Activated CD4-positive, alpha-beta memory T cell treated with anti-CD3 and anti-CD28 coated beads for 36 hours (primary cell): Measurements from ENCODE around the gene MYNN. TPM values are rescaled to one million over a fixed set of nuclear protein-coding genes. Genes with fewer than 3 reads are reported as not detected.

Experiments
- CTCF ChIA-PET: fragments of 350-600 bp; sonication (Branson Sonifier 250); formaldehyde crosslinking; loops from one replicate; lab custom pipeline; 2021; ENCODE audit warnings: antibody characterized with exemption, inconsistent platforms; lab: Charles Lee
- POLR2A ChIA-PET: fragments of 350-600 bp; sonication (Branson Sonifier 250); formaldehyde crosslinking; loops from one replicate; lab custom pipeline; 2021; ENCODE audit warnings: antibody characterized with exemption; lab: Charles Lee
- DNase-seq: peaks from one replicate; pipeline ENCODE4 v3.0.0-alpha.2; 2020
- H3K27ac Mint-ChIP-seq: one replicate; pipeline ENCODE4 v1.8.0; 2021; ENCODE audit warnings: mixed read lengths
- H3K27me3 Mint-ChIP-seq: one replicate; pipeline ENCODE4 v1.8.0; 2021; ENCODE audit warnings: mixed read lengths
- H3K36me3 Mint-ChIP-seq: one replicate; pipeline ENCODE4 v1.8.0; 2021; ENCODE audit warnings: mixed read lengths
- H3K4me1 Mint-ChIP-seq: one replicate; pipeline ENCODE4 v1.8.0; 2021; ENCODE audit warnings: low read depth, mixed read lengths
- H3K4me3 Mint-ChIP-seq: one replicate; pipeline ENCODE4 v1.8.0; 2021; ENCODE audit warnings: mild to moderate bottlenecking, mixed read lengths
- H3K9me3 Mint-ChIP-seq: one replicate; pipeline ENCODE4 v1.8.0; 2021; ENCODE audit warnings: mixed read lengths
- intact Hi-C: fragments of 100-400 bp; cut with micrococcal nuclease; formaldehyde crosslinking; loops from one replicate; pipeline ENCODE4 v1.15.1; 2023
- total RNA-seq, 2 experiments: library from RNA; stranded (reverse); gene quantifications; one replicate each; pipeline ENCODE4 v1.2.3, GENCODE V29; 2021

The MYNN gene
- total RNA-seq, 2 experiments from 2014 or later = 12.8 to 14.0 TPM

- ChIA-PET POLR2A (interaction anchor here (1.5 kb wide), 1 partner anchor 49 kb away, joined by 4 read pairs; no protein-coding TSS in a partner anchor), CTCF (interaction anchor here (1.2 kb wide), 1 partner anchor 49 kb away, joined by 3 read pairs; no protein-coding TSS in a partner anchor)
- Mint-ChIP-seq H3K27me3 (peaks cover 2% of the 10 kb centered on the region), H3K9me3 (peaks cover 10% of the 10 kb centered on the region), H3K4me1 (peaks cover 19% of the 10 kb centered on the region), H3K36me3 (no peaks in the 10 kb centered on the region), H3K27ac (peak overlapping the region; percentile 43), H3K4me3 (peak overlapping the region; percentile 75)
- no peak for DNase-seq
- intact Hi-C loops = loop anchor here (1.0 to 5.0 kb wide), 5 partner anchors 41 to 544 kb away; partner anchors contain the start of genes SKIL and TERC
Measured at GRCh38 chr3:169813278-169813677, 40.1 kb downstream of the MYNN start.

- POLR2A ChIA-PET = interaction anchor here (1.5 kb wide), 1 partner anchor 50 kb away, joined by 4 read pairs; no protein-coding TSS in a partner anchor
- Mint-ChIP-seq H3K27me3 (peaks cover 3% of the 10 kb centered on the region), H3K27ac (peak overlapping the region; percentile 43), H3K4me3 (peak overlapping the region; percentile 75), H3K36me3 (no peaks in the 10 kb centered on the region), H3K4me1 (peaks cover 19% of the 10 kb centered on the region), H3K9me3 (peaks cover 10% of the 10 kb centered on the region)
- intact Hi-C loops = loop anchor here (1.0 to 5.0 kb wide), 6 partner anchors 42 to 543 kb away; partner anchors contain the start of genes PHC3, SKIL and TERC
- peak; percentile 89 for DNase-seq
- CTCF ChIA-PET = interaction anchor here (0.7 to 0.9 kb wide), 2 partner anchors 49 to 153 kb away, joined by 3 to 5 read pairs; partner anchors contain the start of gene SEC62
Measured at GRCh38 chr3:169813757-169814517, 40.7 kb downstream of the MYNN start.

GRCh38 chr3:169815590-169816150, 42.5 kb downstream of the MYNN start:
- H3K36me3 Mint-ChIP-seq = no peaks in the 10 kb centered on the region
- H3K4me1 Mint-ChIP-seq = peaks cover 19% of the 10 kb centered on the region
- no peak for DNase-seq
- H3K27ac Mint-ChIP-seq = no peak overlapping the region
- ChIA-PET POLR2A (no interaction called here), CTCF (no interaction called here)
- peaks cover 13% of the 10 kb centered on the region for H3K27me3 Mint-ChIP-seq
- no peak overlapping the region for H3K4me3 Mint-ChIP-seq
- intact Hi-C loops = loop anchor here (2.0 kb wide), 1 partner anchor 365 kb away; the partner anchor contains the start of gene PHC3
- H3K9me3 Mint-ChIP-seq = peaks cover 10% of the 10 kb centered on the region

- no peak overlapping the region for H3K4me3 Mint-ChIP-seq
- no peaks in the 10 kb centered on the region for H3K36me3 Mint-ChIP-seq
- peaks cover 11% of the 10 kb centered on the region for H3K4me1 Mint-ChIP-seq
- ChIA-PET CTCF (no interaction called here), POLR2A (no interaction called here)
- H3K9me3 Mint-ChIP-seq = peaks cover 10% of the 10 kb centered on the region
- peaks cover 21% of the 10 kb centered on the region for H3K27me3 Mint-ChIP-seq
- H3K27ac Mint-ChIP-seq = no peak overlapping the region
- no peak for DNase-seq
- intact Hi-C loops = no loop called here
Measured at GRCh38 chr3:169818316-169818715, 45.1 kb downstream of the MYNN start.

GRCh38 chr3:169822091-169822490, 48.9 kb downstream of the MYNN start:
- Mint-ChIP-seq H3K4me1 (no peaks in the 10 kb centered on the region), H3K27me3 (peaks cover 23% of the 10 kb centered on the region), H3K4me3 (no peak overlapping the region), H3K27ac (no peak overlapping the region), H3K9me3 (no peaks in the 10 kb centered on the region), H3K36me3 (no peaks in the 10 kb centered on the region)
- ChIA-PET POLR2A (no interaction called here), CTCF (interaction anchor here (0.7 kb wide), 1 partner anchor 187 kb away, joined by 3 read pairs; no protein-coding TSS in a partner anchor)
- intact Hi-C loops = no loop called here
- DNase-seq = no peak

- H3K27ac Mint-ChIP-seq = no peak overlapping the region
- no peaks in the 10 kb centered on the region for H3K4me1 Mint-ChIP-seq
- intact Hi-C loops = no loop called here
- ChIA-PET POLR2A (no interaction called here), CTCF (no interaction called here)
- H3K9me3 Mint-ChIP-seq = no peaks in the 10 kb centered on the region
- no peaks in the 10 kb centered on the region for H3K36me3 Mint-ChIP-seq
- H3K4me3 Mint-ChIP-seq = no peak overlapping the region
- DNase-seq = no peak
- peaks cover 23% of the 10 kb centered on the region for H3K27me3 Mint-ChIP-seq
Measured at GRCh38 chr3:169822540-169822939, 49.3 kb downstream of the MYNN start.

- no peaks in the 10 kb centered on the region for H3K4me1 Mint-ChIP-seq
Measured at GRCh38 chr3:169822983-169823382, 49.8 kb downstream of the MYNN start.

GRCh38 chr3:169825316-169825715, 52.1 kb downstream of the MYNN start:
- no peak overlapping the region for H3K4me3 Mint-ChIP-seq
- H3K4me1 Mint-ChIP-seq = peaks cover 2% of the 10 kb centered on the region
- CTCF ChIA-PET = interaction anchor here (0.9 kb wide), 1 partner anchor 10 kb away, joined by 3 read pairs; no protein-coding TSS in a partner anchor
- no peaks in the 10 kb centered on the region for H3K9me3 Mint-ChIP-seq
- POLR2A ChIA-PET = no interaction called here
- no peaks in the 10 kb centered on the region for H3K36me3 Mint-ChIP-seq
- H3K27ac Mint-ChIP-seq = no peak overlapping the region
- peaks cover 13% of the 10 kb centered on the region for H3K27me3 Mint-ChIP-seq
- intact Hi-C loops = no loop called here
- DNase-seq = no peak

More at GRCh38 chr3:169822983-169823382, 49.8 kb downstream of the MYNN start:
- H3K27ac Mint-ChIP-seq = no peak overlapping the region
- no peak for DNase-seq
- no peaks in the 10 kb centered on the region for H3K9me3 Mint-ChIP-seq
- no peaks in the 10 kb centered on the region for H3K36me3 Mint-ChIP-seq
- CTCF ChIA-PET = interaction anchor here (0.6 kb wide), 1 partner anchor 145 kb away, joined by 4 read pairs; no protein-coding TSS in a partner anchor
- no peak overlapping the region for H3K4me3 Mint-ChIP-seq
- peaks cover 23% of the 10 kb centered on the region for H3K27me3 Mint-ChIP-seq
- POLR2A ChIA-PET = no interaction called here
- intact Hi-C loops = no loop called here

- peaks cover 2% of the 10 kb centered on the region for H3K4me1 Mint-ChIP-seq
- intact Hi-C loops = no loop called here
- no peak for DNase-seq
- POLR2A ChIA-PET = no interaction called here
- CTCF ChIA-PET = interaction anchor here (1.1 kb wide), 1 partner anchor 35 kb away, joined by 4 read pairs; no protein-coding TSS in a partner anchor
- no peaks in the 10 kb centered on the region for H3K9me3 Mint-ChIP-seq
- H3K4me3 Mint-ChIP-seq = no peak overlapping the region
- peaks cover 7% of the 10 kb centered on the region for H3K27me3 Mint-ChIP-seq
- no peak overlapping the region for H3K27ac Mint-ChIP-seq
- H3K36me3 Mint-ChIP-seq = no peaks in the 10 kb centered on the region
Measured at GRCh38 chr3:169827712-169828111, 54.5 kb downstream of the MYNN start.

- H3K4me3 Mint-ChIP-seq = no peak overlapping the region
- ChIA-PET POLR2A (no interaction called here), CTCF (interaction anchor here (0.7 kb wide), 1 partner anchor 11 kb away, joined by 3 read pairs; no protein-coding TSS in a partner anchor)
- no peaks in the 10 kb centered on the region for H3K9me3 Mint-ChIP-seq
- H3K27me3 Mint-ChIP-seq = no peaks in the 10 kb centered on the region
- no peaks in the 10 kb centered on the region for H3K4me1 Mint-ChIP-seq
- no peak for DNase-seq
- intact Hi-C loops = no loop called here
- H3K36me3 Mint-ChIP-seq = no peaks in the 10 kb centered on the region
- no peak overlapping the region for H3K27ac Mint-ChIP-seq
Measured at GRCh38 chr3:169835533-169835932, 62.3 kb downstream of the MYNN start.

GRCh38 chr3:169836078-169836941, 63.1 kb downstream of the MYNN start:
- Mint-ChIP-seq H3K4me1 (no peaks in the 10 kb centered on the region), H3K36me3 (no peaks in the 10 kb centered on the region), H3K4me3 (no peak overlapping the region), H3K27ac (no peak overlapping the region), H3K27me3 (no peaks in the 10 kb centered on the region), H3K9me3 (no peaks in the 10 kb centered on the region)
- CTCF ChIA-PET = no interaction called here
- intact Hi-C loops = no loop called here
- POLR2A ChIA-PET = no interaction called here
- DNase-seq = no peak
